Small intestine (tissue), 7 donors: ENCODE measurements around the gene AKR1B1. TPM values are rescaled to one million over a fixed set of nuclear protein-coding genes. Genes with fewer than 3 reads are reported as not detected.
A peak's percentile ranks its signal among the peaks of the same experiment; 100 is the strongest.

ENCODE experiments used
- DNase-seq, 2 donors: peaks; one replicate each; pipeline versions ENCODE4 v3.0.0 to v3.0.0-alpha.2; 2013
- FAIRE-seq: peaks from 2 replicates; lab custom pipeline; 2012; peaks lifted over from hg19 to GRCh38; lab: Jason Lieb, UNC
- H3K27ac ChIP-seq, 3 donors: one replicate each; pipeline ENCODE4 v1.5.1; 2013; ENCODE audit warnings: low read length in 2 of 3, mild to moderate bottlenecking in 2 of 3, control low read depth in 1 of 3, inconsistent platforms in 1 of 3, low read depth in 1 of 3, moderate library complexity in 1 of 3
- H3K27me3 ChIP-seq, 3 donors: one replicate each; pipeline ENCODE4 v1.6.1; 2013; ENCODE audit warnings: low read length in 3 of 3, inconsistent platforms in 1 of 3; ENCODE audit not compliant: control insufficient read depth in 3 of 3, insufficient read depth in 3 of 3
- H3K36me3 ChIP-seq, 3 donors: one replicate each; pipeline ENCODE4 v1.6.1; 2013; ENCODE audit warnings: low read length in 3 of 3, inconsistent platforms in 1 of 3, low read depth in 1 of 3, mild to moderate bottlenecking in 1 of 3, moderate library complexity in 1 of 3; ENCODE audit not compliant: control insufficient read depth in 3 of 3, insufficient read depth in 2 of 3
- H3K4me1 ChIP-seq, 3 donors: one replicate each; pipeline ENCODE4 v1.6.1; 2013; ENCODE audit warnings: low read length in 2 of 3, inconsistent platforms in 1 of 3, low read depth in 1 of 3, mild to moderate bottlenecking in 1 of 3, moderate library complexity in 1 of 3; ENCODE audit not compliant: control insufficient read depth in 3 of 3, insufficient read depth in 2 of 3
- H3K4me3 ChIP-seq, 3 donors: one replicate each; pipeline ENCODE4 v1.5.1; 2013; ENCODE audit warnings: low read length in 3 of 3, control low read depth in 1 of 3, inconsistent platforms in 1 of 3, low read depth in 1 of 3, mild to moderate bottlenecking in 1 of 3, moderate library complexity in 1 of 3
- H3K9me3 ChIP-seq, 2 donors: one replicate each; pipeline ENCODE4 v1.6.1; 2013; ENCODE audit warnings: low read depth in 1 of 2, low read length in 1 of 2; ENCODE audit not compliant: control insufficient read depth in 2 of 2, insufficient read depth in 1 of 2
- WGBS, 3 donors: extraction: QIAGEN DNeasy Blood & Tissue Kit; methylation state at CpG; one replicate each; pipeline ENCODE4 v1.1.7; 2013; 5-methylcytosine and 5-hydroxymethylcytosine counted together
- polyA plus RNA-seq, 4 donors: library from polyadenylated mRNA; stranded (reverse) in 3 of 4; unstranded in 1 of 4; fragments of 200-250 nt in 3 of 4; fragments of 120-200 nt in 1 of 4; gene quantifications; one replicate each; pipeline versions ENCODE4 v1.2.1 to v1.2.3, GENCODE V29; 2013
- donor health status: healthy with polysubstance abuse.
- donor health status: control.
- donor health status: control.
- donor health status: Bipolar disorder and iron deficiency.
- donor health status: healthy.

Gene AKR1B1
- polyA plus RNA-seq, 4 donors, result 10.3 to 57.6 (median 28.3) TPM

DNA sequence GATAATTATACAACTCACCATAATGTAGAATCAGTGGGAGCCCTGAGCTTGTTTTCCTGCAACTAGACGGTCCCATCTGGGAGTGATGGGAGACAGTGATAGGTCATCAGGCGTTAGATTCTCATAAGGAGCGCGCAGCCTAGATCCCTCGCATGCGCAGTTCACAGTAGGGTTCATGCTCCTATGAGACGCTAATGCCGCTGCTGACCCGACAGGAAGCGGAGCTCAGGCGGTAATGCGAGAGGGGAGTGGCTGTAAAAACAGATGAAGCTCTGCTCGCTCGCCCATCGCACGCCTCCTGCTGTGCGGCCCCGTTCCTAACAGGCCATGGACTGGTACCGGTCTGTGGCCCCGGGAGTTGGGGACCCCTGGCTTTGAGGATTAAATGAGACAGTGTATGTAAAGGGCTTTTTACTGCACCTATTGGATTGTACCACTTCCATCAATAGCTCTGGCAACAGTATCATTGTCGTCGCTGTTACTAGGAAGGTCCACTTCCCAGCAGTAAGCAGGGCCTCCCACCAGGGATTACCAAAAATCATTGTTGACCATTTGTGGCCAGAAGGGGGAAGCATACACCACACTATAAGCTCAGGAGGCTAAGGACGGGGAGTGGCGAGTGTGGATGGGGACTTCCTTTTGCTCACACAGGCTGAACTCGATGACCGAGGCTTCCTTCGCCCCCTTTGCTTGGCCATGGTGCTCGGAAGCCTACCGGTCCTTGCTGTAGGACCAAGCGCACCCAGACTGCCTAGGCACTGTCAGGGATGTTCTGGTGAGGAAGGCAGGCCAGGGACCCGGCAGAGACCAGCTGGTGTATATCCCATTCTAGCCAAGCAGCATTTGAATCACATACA is 26.4 kb downstream of the AKR1B1 start:
- Histone ChIP-seq H3K27ac (peak overlapping the region; percentile 80 to 93 (median 88)), H3K27me3 (no peaks in the 10 kb centered on the region), H3K9me3 (no peaks in the 10 kb centered on the region), H3K4me3 (peak overlapping the region in 2 of 3 donors; percentile 37 to 42), H3K36me3 (no peaks in the 10 kb centered on the region), H3K4me1 (peaks cover 0 to 11% (median 0%) of the 10 kb centered on the region in 3 donors)
- FAIRE-seq (no peak), DNase-seq (peak; percentile 89 to 93)
- 2 to 4% (median 2%) methylated on average over 31 of the region's 31 CpGs for WGBS, 3 donors

GRCh38 chr7:134431815-134432214 is 27.1 kb downstream of the AKR1B1 start:
- no peaks in the 10 kb centered on the region for H3K9me3 ChIP-seq
- H3K27me3 ChIP-seq, result no peaks in the 10 kb centered on the region
- WGBS, 3 donors, result 18 to 45% (median 26%) methylated on average over 11 of the region's 11 CpGs
- no peaks in the 10 kb centered on the region for H3K36me3 ChIP-seq
- peak; percentile 92 to 97 for DNase-seq
- peak overlapping the region in 1 of 3 donors; percentile 42 for H3K4me3 ChIP-seq
- H3K4me1 ChIP-seq, result peaks cover 0 to 11% (median 0%) of the 10 kb centered on the region in 3 donors
- FAIRE-seq, result no peak
- H3K27ac ChIP-seq, result peak overlapping the region; percentile 80 to 93 (median 88)

DNA sequence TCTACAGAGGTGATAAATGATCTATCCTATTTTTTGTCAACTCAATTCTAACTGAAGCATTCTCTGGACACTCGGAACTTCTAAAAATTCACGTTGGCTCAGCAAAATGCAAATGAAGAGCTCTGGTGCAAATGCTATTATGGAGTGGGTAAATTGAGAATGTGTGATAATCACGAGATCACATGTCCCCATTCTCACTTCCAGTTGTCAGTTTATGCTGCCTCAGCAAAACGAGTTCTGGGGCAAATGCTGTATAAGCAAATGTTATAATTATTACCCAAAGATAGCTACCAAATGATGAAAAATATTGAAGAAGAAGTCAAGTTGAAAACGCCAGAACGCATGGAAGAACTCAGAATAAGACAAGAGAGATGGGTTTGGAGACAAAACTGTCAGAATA is 29.4 kb downstream of the AKR1B1 start:
- no peak overlapping the region for H3K4me3 ChIP-seq
- 71 to 84% (median 76%) methylated on average over 6 of the region's 6 CpGs for WGBS, 3 donors
- H3K27ac ChIP-seq, result no peak overlapping the region
- no peak for FAIRE-seq
- H3K27me3 ChIP-seq, result no peaks in the 10 kb centered on the region
- DNase-seq, result no peak
- H3K36me3 ChIP-seq, result no peaks in the 10 kb centered on the region
- peaks cover 0 to 11% (median 0%) of the 10 kb centered on the region in 3 donors for H3K4me1 ChIP-seq
- H3K9me3 ChIP-seq, result no peaks in the 10 kb centered on the region

GRCh38 chr7:134428942-134429341 is 30.0 kb downstream of the AKR1B1 start:
- H3K27me3 ChIP-seq, result no peaks in the 10 kb centered on the region
- H3K27ac ChIP-seq, result no peak overlapping the region
- no peak for DNase-seq
- no peak overlapping the region for H3K4me3 ChIP-seq
- FAIRE-seq, result no peak
- peaks cover 0 to 11% (median 0%) of the 10 kb centered on the region in 3 donors for H3K4me1 ChIP-seq
- H3K36me3 ChIP-seq, result no peaks in the 10 kb centered on the region
- H3K9me3 ChIP-seq, result no peaks in the 10 kb centered on the region
- 87% methylated on average over 9 of the region's 9 CpGs for WGBS, 3 donors

GRCh38 chr7:134427896-134428295 is 31.0 kb downstream of the AKR1B1 start:
- no peak for DNase-seq
- H3K27ac ChIP-seq, result no peak overlapping the region
- no peaks in the 10 kb centered on the region for H3K36me3 ChIP-seq
- H3K4me1 ChIP-seq, result peaks cover 0 to 11% (median 0%) of the 10 kb centered on the region in 3 donors
- no peaks in the 10 kb centered on the region for H3K9me3 ChIP-seq
- FAIRE-seq, result no peak
- no peak overlapping the region for H3K4me3 ChIP-seq
- WGBS, 3 donors, result 70 to 84% (median 81%) methylated on average over 2 of the region's 2 CpGs
- H3K27me3 ChIP-seq, result no peaks in the 10 kb centered on the region

DNA sequence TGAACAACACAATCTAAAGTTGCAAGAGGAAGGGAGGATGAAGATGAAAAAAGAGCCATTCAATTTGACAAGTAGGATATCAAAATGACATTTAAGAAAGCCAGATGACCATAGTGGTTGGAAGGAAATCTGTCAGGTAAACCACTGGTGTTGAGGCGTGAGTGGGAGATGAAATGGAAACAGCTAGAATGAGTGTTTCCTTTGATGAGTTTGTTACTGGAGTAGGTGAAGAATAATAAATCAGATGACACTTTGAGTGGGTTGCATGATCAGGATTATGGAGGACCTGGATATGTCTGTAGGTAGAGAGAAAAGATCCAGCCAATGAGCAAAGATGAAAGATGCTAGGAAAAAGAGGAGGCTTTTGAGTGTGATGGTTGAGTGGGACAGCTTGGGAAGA is 33.1 kb downstream of the AKR1B1 start:
- Histone ChIP-seq H3K4me1 (peaks cover 0 to 6% (median 2%) of the 10 kb centered on the region in 3 donors), H3K9me3 (no peaks in the 10 kb centered on the region), H3K4me3 (no peak overlapping the region), H3K27ac (no peak overlapping the region), H3K27me3 (no peaks in the 10 kb centered on the region), H3K36me3 (no peaks in the 10 kb centered on the region)
- FAIRE-seq, result no peak
- 69 to 88% (median 86%) methylated on average over 1 of the region's 1 CpG for WGBS, 3 donors
- DNase-seq, result no peak

GRCh38 chr7:134422638-134423037 is 36.3 kb downstream of the AKR1B1 start:
- peaks cover 0 to 2% of the 10 kb centered on the region in 2 donors for H3K9me3 ChIP-seq
- no peaks in the 10 kb centered on the region for H3K36me3 ChIP-seq
- H3K4me3 ChIP-seq, result no peak overlapping the region
- FAIRE-seq, result no peak
- H3K4me1 ChIP-seq, result peaks cover 0 to 8% (median 2%) of the 10 kb centered on the region in 3 donors
- peak in 1 of 2 donors; percentile 27 for DNase-seq
- WGBS, 3 donors, result 35 to 46% (median 44%) methylated on average over 4 of the region's 4 CpGs
- H3K27ac ChIP-seq, result no peak overlapping the region
- H3K27me3 ChIP-seq, result no peaks in the 10 kb centered on the region

- DNase-seq (peak; percentile 33 to 57), FAIRE-seq (no peak)
- Histone ChIP-seq H3K27ac (no peak overlapping the region), H3K4me3 (no peak overlapping the region), H3K4me1 (peaks cover 0 to 8% (median 2%) of the 10 kb centered on the region in 3 donors), H3K27me3 (no peaks in the 10 kb centered on the region), H3K36me3 (no peaks in the 10 kb centered on the region), H3K9me3 (peaks cover 0 to 2% of the 10 kb centered on the region in 2 donors)
- WGBS, 3 donors, result 25 to 58% (median 43%) methylated on average over 3 of the region's 3 CpGs
Measured at GRCh38 chr7:134422008-134422407, 36.9 kb downstream of the AKR1B1 start.
